ENCODE results near the gene OR2AK2.
"Not testable (repeated sequence)": the region's sequence is repeated elsewhere in the genome, so short reads cannot be mapped to it uniquely, and the experiment has no call there.

Gene OR2AK2

DNA sequence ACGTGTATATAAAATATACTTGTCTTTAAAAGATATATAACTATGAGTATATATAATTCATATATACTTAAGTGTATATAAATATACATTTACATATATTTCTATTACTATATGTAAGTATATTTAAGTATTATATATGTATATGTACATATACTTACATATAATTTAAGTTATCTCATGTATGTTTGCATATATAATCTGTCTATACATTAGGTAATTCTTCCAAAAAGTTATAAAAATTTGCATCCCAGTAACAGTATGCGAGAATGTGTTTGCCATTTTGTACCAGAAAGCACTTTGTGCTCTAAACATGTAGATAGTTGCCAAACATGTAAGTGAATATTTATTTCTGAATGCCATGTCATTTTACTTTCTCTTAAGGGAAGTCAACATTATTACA is at the start of gene OR2AK2:
Gene OR2AK2, plus strand, starts transcription at position 301 of the 400 bp plus-strand sequence. CDS start 144 bp downstream, outside the sequence.
- no peaks in the 10 kb centered on the region for H3K4me1 ChIP-seq (ENCODE audit: control insufficient read depth, insufficient read depth, low read length)
- H3K36me3 ChIP-seq (ENCODE audit: control insufficient read depth, insufficient read depth, low read length) = no peaks in the 10 kb centered on the region
- H3K4me3 ChIP-seq (ENCODE audit: low read length) = no peak within 1 kb of the TSS
- H3K27me3 ChIP-seq (ENCODE audit: control insufficient read depth, insufficient read depth, low read length) = no peaks in the 10 kb centered on the region
- H3K27ac ChIP-seq (ENCODE audit: low read depth, low read length) = no peak within 1 kb of the TSS
- no peak within 1 kb of the TSS for H3K9ac ChIP-seq (ENCODE audit: low read length)

DNA sequence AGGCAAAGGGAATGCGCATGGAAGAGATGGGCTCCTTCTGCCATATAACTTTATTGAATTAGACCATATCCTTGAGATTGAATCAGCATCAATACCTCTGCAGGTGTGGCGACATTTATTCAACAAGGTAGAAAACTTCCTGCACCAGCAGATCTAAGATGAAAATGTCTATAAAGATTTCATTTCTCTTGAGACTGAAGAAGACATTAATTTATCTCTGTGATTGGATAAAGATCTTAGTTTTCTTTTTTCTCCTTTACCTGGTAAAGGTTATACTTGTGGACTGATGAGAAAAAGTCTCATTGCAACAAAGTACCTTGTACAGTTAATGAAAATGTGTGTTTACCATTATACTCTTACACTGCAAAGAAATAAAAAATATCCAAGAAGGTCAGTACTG is 45.1 kb upstream of the OR2AK2 start, which contains the start of gene OR2T8:
Gene OR2T8, plus strand, starts transcription at position 301 of the 400 bp plus-strand sequence. CDS start 766 bp downstream, outside the sequence.
- Histone ChIP-seq H3K27me3 (ENCODE audit: control insufficient read depth, insufficient read depth, low read length) (no peaks in the 10 kb centered on the region), H3K27ac (ENCODE audit: low read depth, low read length) (no peak within 1 kb of the TSS), H3K9ac (ENCODE audit: low read length) (no peak within 1 kb of the TSS), H3K36me3 (ENCODE audit: control insufficient read depth, insufficient read depth, low read length) (no peaks in the 10 kb centered on the region), H3K4me3 (ENCODE audit: low read length) (no peak within 1 kb of the TSS), H3K4me1 (ENCODE audit: control insufficient read depth, insufficient read depth, low read length) (no peaks in the 10 kb centered on the region)

GRCh38 chr1:247923941-247924340 is 41.1 kb upstream of the OR2AK2 start:
- H3K27me3 ChIP-seq (ENCODE audit: control insufficient read depth, insufficient read depth, low read length) = no peaks in the 10 kb centered on the region

DNA sequence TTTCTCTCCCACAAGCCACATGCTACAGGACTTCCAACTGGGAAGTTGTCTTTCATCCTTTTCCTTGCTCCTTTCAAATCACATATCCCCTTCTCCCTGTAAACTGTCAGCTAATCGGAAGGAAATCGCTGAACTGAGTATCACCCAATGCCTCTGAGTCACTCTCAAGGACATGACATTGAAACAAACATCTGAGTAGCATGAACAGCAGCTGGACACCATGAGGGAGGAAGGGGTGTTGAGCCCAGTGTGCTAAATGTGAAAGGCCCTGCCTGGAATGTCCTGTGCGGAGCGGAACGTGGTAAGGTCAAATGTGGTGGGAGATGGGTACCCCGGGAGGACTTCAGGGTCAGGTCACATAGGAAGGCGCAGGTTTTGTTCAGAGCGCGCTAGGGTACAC is 40.2 kb upstream of the OR2AK2 start, which contains the start of gene OR2AJ1:
Gene OR2AJ1, plus strand, starts transcription at position 22 of the 400 bp plus-strand sequence. CDS start 8,880 bp downstream, outside the sequence.
- H3K36me3 ChIP-seq (ENCODE audit: control insufficient read depth, insufficient read depth, low read length) = no peaks in the 10 kb centered on the region
- H3K27ac ChIP-seq (ENCODE audit: low read depth, low read length) = no peak within 1 kb of the TSS
- H3K4me3 ChIP-seq (ENCODE audit: low read length) = no peak within 1 kb of the TSS
- H3K4me1 ChIP-seq (ENCODE audit: control insufficient read depth, insufficient read depth, low read length) = no peaks in the 10 kb centered on the region
- H3K27me3 ChIP-seq (ENCODE audit: control insufficient read depth, insufficient read depth, low read length) = no peaks in the 10 kb centered on the region
- H3K9ac ChIP-seq (ENCODE audit: low read length) = no peak within 1 kb of the TSS

More at GRCh38 chr1:247923941-247924340, 41.1 kb upstream of the OR2AK2 start:
- Histone ChIP-seq H3K36me3 (ENCODE audit: control insufficient read depth, insufficient read depth, low read length) (no peaks in the 10 kb centered on the region), H3K4me1 (ENCODE audit: control insufficient read depth, insufficient read depth, low read length) (no peaks in the 10 kb centered on the region), H3K27ac (ENCODE audit: low read depth, low read length) (no peak overlapping the region), H3K9ac (ENCODE audit: low read length) (no peak overlapping the region), H3K4me3 (ENCODE audit: low read length) (no peak overlapping the region)

DNA sequence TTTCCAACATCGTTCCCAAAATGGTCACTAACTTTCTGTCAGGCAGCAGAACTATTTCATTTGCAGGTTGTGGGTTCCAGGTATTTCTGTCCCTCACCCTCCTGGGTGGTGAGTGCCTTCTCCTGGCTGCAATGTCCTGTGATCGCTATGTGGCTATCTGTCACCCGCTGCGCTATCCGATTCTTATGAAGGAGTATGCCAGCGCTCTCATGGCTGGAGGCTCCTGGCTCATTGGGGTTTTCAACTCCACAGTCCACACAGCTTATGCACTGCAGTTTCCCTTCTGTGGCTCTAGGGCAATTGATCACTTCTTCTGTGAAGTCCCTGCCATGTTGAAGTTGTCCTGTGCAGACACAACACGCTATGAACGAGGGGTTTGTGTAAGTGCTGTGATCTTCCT is 31.0 kb upstream of the OR2AK2 start:
- Histone ChIP-seq H3K27me3 (ENCODE audit: control insufficient read depth, insufficient read depth, low read length) (no peaks in the 10 kb centered on the region), H3K36me3 (ENCODE audit: control insufficient read depth, insufficient read depth, low read length) (no peaks in the 10 kb centered on the region)

DNA sequence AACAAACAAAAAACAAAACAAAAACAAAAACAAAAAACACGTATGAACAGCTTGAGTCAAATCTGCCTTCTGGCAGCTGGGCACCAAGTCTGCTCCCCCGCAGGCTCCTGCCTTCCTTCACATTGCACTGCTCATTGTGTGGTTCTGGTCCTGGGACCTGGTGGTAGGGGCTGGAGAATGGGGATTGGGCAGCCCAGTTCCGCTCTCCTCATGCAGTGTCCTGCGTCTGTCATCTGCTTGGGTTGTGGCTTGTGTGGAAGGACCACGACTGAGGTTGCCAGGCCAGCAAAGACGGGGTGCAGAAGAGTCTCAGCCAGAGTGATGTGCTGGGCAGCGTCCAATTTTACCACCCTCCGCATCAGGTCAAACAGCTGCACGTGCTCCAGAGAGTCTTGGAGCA is 29.3 kb upstream of the OR2AK2 start:
- no peak overlapping the region for H3K9ac ChIP-seq (ENCODE audit: low read length)
- H3K27me3 ChIP-seq (ENCODE audit: control insufficient read depth, insufficient read depth, low read length) = no peaks in the 10 kb centered on the region
- no peaks in the 10 kb centered on the region for H3K4me1 ChIP-seq (ENCODE audit: control insufficient read depth, insufficient read depth, low read length)
- no peaks in the 10 kb centered on the region for H3K36me3 ChIP-seq (ENCODE audit: control insufficient read depth, insufficient read depth, low read length)
- no peak overlapping the region for H3K27ac ChIP-seq (ENCODE audit: low read depth, low read length)
- no peak overlapping the region for H3K4me3 ChIP-seq (ENCODE audit: low read length)

More for the DNA sequence above, 31.0 kb upstream of the OR2AK2 start:
- Histone ChIP-seq H3K9ac (ENCODE audit: low read length) (no peak overlapping the region), H3K4me3 (ENCODE audit: low read length) (no peak overlapping the region), H3K4me1 (ENCODE audit: control insufficient read depth, insufficient read depth, low read length) (no peaks in the 10 kb centered on the region), H3K27ac (ENCODE audit: low read depth, low read length) (no peak overlapping the region)

DNA sequence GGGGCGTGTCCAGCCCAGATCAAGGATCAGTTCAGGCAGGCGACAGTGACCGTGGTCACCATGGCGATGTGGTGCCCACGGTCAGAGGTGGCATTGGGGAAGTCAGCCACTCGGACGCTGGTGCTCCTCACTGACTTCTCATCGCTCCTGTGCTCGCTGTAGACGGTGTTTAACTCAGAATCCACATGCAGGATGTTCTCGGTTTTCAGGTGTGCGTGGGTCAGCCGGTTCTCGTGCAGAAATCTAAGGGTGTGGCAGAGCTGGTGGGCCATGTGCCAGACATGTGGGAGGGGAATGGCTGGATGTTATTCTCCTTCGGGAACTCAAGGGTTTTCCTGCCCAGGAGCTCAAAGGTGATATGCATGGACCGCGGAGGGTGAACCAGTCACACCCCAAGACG is 28.6 kb upstream of the OR2AK2 start:
- Histone ChIP-seq H3K27me3 (ENCODE audit: control insufficient read depth, insufficient read depth, low read length) (no peaks in the 10 kb centered on the region), H3K27ac (ENCODE audit: low read depth, low read length) (no peak overlapping the region), H3K4me1 (ENCODE audit: control insufficient read depth, insufficient read depth, low read length) (no peaks in the 10 kb centered on the region), H3K4me3 (ENCODE audit: low read length) (no peak overlapping the region), H3K9ac (ENCODE audit: low read length) (no peak overlapping the region), H3K36me3 (ENCODE audit: control insufficient read depth, insufficient read depth, low read length) (no peaks in the 10 kb centered on the region)

DNA sequence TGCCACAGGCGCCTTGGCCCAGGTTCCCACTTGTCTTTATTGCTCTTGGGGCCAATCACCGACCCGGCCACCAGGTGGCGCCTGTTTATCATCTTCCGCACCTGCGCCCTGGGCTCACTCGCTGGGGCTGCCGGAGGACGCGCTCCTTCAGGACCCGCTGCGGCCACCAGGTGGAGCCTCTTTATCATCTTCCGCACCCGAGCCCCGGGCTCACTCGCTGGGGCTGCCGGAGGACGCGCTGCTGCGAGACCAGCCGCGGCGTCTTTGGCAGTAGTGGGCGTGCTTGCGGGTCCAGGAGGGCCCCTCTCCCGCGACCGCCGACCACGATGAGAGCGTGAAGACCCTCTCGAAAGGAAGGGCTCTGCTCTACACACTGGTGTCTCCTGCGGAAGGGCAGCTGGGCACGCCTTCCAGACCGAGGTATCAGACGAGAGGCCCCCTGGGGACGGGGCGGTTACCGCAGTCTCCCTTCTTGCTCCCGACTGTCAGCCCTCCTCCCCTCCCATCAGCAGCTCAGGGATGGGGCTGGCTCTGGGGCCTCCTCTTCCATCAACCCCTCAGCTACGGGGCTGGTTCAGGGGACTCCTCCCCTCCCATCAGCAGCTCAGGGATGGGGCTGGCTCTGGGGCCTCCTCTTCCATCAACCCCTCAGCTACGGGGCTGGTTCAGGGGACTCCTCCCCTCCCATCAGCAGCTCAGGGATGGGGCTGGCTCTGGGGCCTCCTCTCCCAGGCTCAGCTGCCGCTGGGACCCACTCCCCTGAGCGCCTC is 27.9 kb upstream of the OR2AK2 start:
- H3K27ac ChIP-seq (ENCODE audit: low read depth, low read length); H3K27me3 ChIP-seq (ENCODE audit: control insufficient read depth, insufficient read depth, low read length); H3K36me3 ChIP-seq (ENCODE audit: control insufficient read depth, insufficient read depth, low read length); H3K4me1 ChIP-seq (ENCODE audit: control insufficient read depth, insufficient read depth, low read length); H3K9ac ChIP-seq (ENCODE audit: low read length); H3K4me3 ChIP-seq (ENCODE audit: low read length): not testable (repeated sequence)

- H3K36me3 ChIP-seq (ENCODE audit: control insufficient read depth, insufficient read depth, low read length) = no peaks in the 10 kb centered on the region
- no peak overlapping the region for H3K9ac ChIP-seq (ENCODE audit: low read length)
- no peaks in the 10 kb centered on the region for H3K27me3 ChIP-seq (ENCODE audit: control insufficient read depth, insufficient read depth, low read length)
- no peak overlapping the region for H3K27ac ChIP-seq (ENCODE audit: low read depth, low read length)
- no peaks in the 10 kb centered on the region for H3K4me1 ChIP-seq (ENCODE audit: control insufficient read depth, insufficient read depth, low read length)
- no peak overlapping the region for H3K4me3 ChIP-seq (ENCODE audit: low read length)
Observed at GRCh38 chr1:247942624-247943023, 22.4 kb upstream of the OR2AK2 start.

DNA sequence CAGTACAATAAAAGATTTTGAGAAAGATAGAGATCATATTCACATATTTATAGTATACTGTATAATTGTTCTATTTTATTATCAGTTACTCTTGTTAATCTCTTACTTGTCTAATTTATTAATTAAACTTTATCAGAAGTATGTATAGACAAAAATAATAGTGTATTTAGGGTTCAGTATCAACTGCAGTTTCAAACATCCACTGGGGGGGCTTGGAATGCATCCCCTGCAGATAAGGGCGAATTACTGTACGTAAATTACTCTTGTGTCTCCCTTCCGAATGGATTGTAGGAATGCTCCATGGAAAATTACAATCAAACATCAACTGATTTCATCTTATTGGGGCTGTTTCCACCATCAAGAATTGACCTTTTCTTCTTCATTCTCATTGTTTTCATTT is 16.5 kb upstream of the OR2AK2 start, which contains the start of gene OR2L8:
Gene OR2L8, plus strand, starts transcription at position 301 of the 400 bp plus-strand sequence. Its CDS starts 0 bp downstream, at position 301.
- H3K9ac ChIP-seq (ENCODE audit: low read length) = no peak within 1 kb of the TSS
- H3K4me1 ChIP-seq (ENCODE audit: control insufficient read depth, insufficient read depth, low read length) = no peaks in the 10 kb centered on the region
- no peak within 1 kb of the TSS for H3K4me3 ChIP-seq (ENCODE audit: low read length)
- H3K27me3 ChIP-seq (ENCODE audit: control insufficient read depth, insufficient read depth, low read length) = no peaks in the 10 kb centered on the region
- H3K27ac ChIP-seq (ENCODE audit: low read depth, low read length) = no peak within 1 kb of the TSS
- H3K36me3 ChIP-seq (ENCODE audit: control insufficient read depth, insufficient read depth, low read length) = no peaks in the 10 kb centered on the region

DNA sequence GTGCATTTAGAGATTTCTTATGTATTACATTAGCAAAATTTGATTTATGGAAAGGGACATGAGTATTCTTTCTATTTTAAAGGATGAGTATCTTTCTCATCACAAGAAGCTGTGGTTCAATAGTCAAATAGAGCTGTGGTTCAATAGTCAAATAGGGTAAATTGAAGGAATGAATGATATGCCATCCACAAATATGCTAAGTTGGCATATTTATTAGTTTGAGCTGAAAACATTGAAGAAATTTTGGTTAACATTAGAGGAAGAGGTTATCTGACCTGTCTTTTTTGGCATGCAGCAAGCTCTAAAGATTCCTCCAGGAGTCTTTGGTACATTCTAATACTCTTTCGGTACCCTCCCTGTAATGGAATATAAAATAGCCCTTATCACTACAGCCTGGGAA is 11.6 kb upstream of the OR2AK2 start:
- Histone ChIP-seq H3K9ac (ENCODE audit: low read length) (no peak overlapping the region), H3K36me3 (ENCODE audit: control insufficient read depth, insufficient read depth, low read length) (no peaks in the 10 kb centered on the region), H3K27me3 (ENCODE audit: control insufficient read depth, insufficient read depth, low read length) (no peaks in the 10 kb centered on the region), H3K27ac (ENCODE audit: low read depth, low read length) (no peak overlapping the region), H3K4me1 (ENCODE audit: control insufficient read depth, insufficient read depth, low read length) (no peaks in the 10 kb centered on the region), H3K4me3 (ENCODE audit: low read length) (no peak overlapping the region)

GRCh38 chr1:247961791-247962190 is 3.2 kb upstream of the OR2AK2 start:
- H3K27ac ChIP-seq (ENCODE audit: low read depth, low read length) = no peak overlapping the region
- no peaks in the 10 kb centered on the region for H3K27me3 ChIP-seq (ENCODE audit: control insufficient read depth, insufficient read depth, low read length)
- H3K9ac ChIP-seq (ENCODE audit: low read length) = no peak overlapping the region
- H3K36me3 ChIP-seq (ENCODE audit: control insufficient read depth, insufficient read depth, low read length) = no peaks in the 10 kb centered on the region
- no peak overlapping the region for H3K4me3 ChIP-seq (ENCODE audit: low read length)
- H3K4me1 ChIP-seq (ENCODE audit: control insufficient read depth, insufficient read depth, low read length) = no peaks in the 10 kb centered on the region

Data from rectal smooth muscle tissue (tissue), 1 donor.